A673 (cell line): Measurements from ENCODE around the gene MYO3A. TPM values are rescaled to one million over a fixed set of nuclear protein-coding genes. Genes with fewer than 3 reads are reported as not detected.

Source experiments
- Bru-seq: library from RNA; stranded (reverse); fragments of 400-500 nt; gene quantifications from one replicate; lab custom pipeline; 2021; lab: Mats Ljungman, UMichigan
- BruChase-seq, 2 experiments: library from RNA; stranded (reverse); fragments of 400-500 nt; gene quantifications; one replicate each; lab custom pipeline; 2021; lab: Mats Ljungman, UMichigan
- BruUV-seq: library from RNA; stranded (reverse); fragments of 400-500 nt; replicated peaks from 2 replicates; lab custom pipeline; 2021; lab: Mats Ljungman, UMichigan
- CTCF ChIA-PET: fragments of 300-600 bp; sonication (Branson Sonifier 250); formaldehyde crosslinking; loops from one replicate; lab custom pipeline; 2022; ENCODE audit warnings: antibody characterized with exemption; lab: Charles Lee
- POLR2A ChIA-PET: fragments of 300-600 bp; sonication (Branson Sonifier 250); formaldehyde crosslinking; loops from one replicate; lab custom pipeline; 2022; ENCODE audit warnings: antibody characterized with exemption; ENCODE audit not compliant: low non-redundant PET; lab: Charles Lee
- DNase-seq: peaks from one replicate; pipeline ENCODE4 v3.0.0-alpha.2; 2015; ENCODE audit warnings: low spot score
- H3K27ac ChIP-seq: fragments of 200-600 bp; sonication (generic); 2 replicates; pipeline ENCODE4 v1.5.1; 2016; ENCODE audit warnings: mixed run types, low read depth, mild to moderate bottlenecking, mixed read lengths, antibody characterized with exemption, low read length; ENCODE audit not compliant: poor library complexity, severe bottlenecking
- H3K27me3 ChIP-seq: fragments of 200-600 bp; sonication (generic); replicated peaks from 2 replicates; pipeline ENCODE4 v1.6.1; 2017; ENCODE audit warnings: mixed run types, low read depth, mild to moderate bottlenecking, mixed read lengths, antibody characterized with exemption, low read length; ENCODE audit not compliant: insufficient read depth, poor library complexity
- H3K36me3 ChIP-seq: fragments of 200-600 bp; sonication (generic); 2 replicates; pipeline ENCODE4 v1.6.1; 2016; ENCODE audit warnings: mixed run types, mild to moderate bottlenecking, mixed read lengths, antibody characterized with exemption, low read length; ENCODE audit not compliant: insufficient read depth, poor library complexity, severe bottlenecking
- H3K4me1 ChIP-seq: fragments of 200-600 bp; sonication (generic); 2 replicates; pipeline ENCODE4 v1.6.1; 2017; ENCODE audit warnings: mixed run types, mild to moderate bottlenecking, mixed read lengths, antibody characterized with exemption, low read length; ENCODE audit not compliant: insufficient read depth, poor library complexity, severe bottlenecking
- H3K4me3 ChIP-seq: fragments of 200-600 bp; sonication (generic); 2 replicates; pipeline ENCODE4 v1.5.1; 2016; ENCODE audit warnings: low read depth, mixed run types, mild to moderate bottlenecking, mixed read lengths, low read length; ENCODE audit not compliant: poor library complexity, severe bottlenecking
- H3K9me3 ChIP-seq: fragments of 200-600 bp; sonication (generic); 2 replicates; pipeline ENCODE4 v1.6.1; 2016; ENCODE audit warnings: mixed run types, low read depth, mild to moderate bottlenecking, mixed read lengths, antibody characterized with exemption, low read length; ENCODE audit not compliant: poor library complexity, severe bottlenecking
- CTCF ChIP-seq: fragments of 300-800, 200-600 bp; sonication (generic); conservative IDR thresholded peaks from 2 replicates; pipeline ENCODE4 v1.5.1; 2017; ENCODE audit warnings: low read depth, mild to moderate bottlenecking, antibody characterized with exemption, low read length, moderate library complexity, mixed read lengths
- EZH2 ChIP-seq: fragments of 200-600 bp; sonication (generic); IDR thresholded peaks from 2 replicates; pipeline ENCODE4 v1.6.1; 2017; ENCODE audit warnings: borderline replicate concordance, low read depth, mild to moderate bottlenecking, mixed read lengths, antibody characterized with exemption, low read length; ENCODE audit not compliant: poor library complexity, severe bottlenecking
- intact Hi-C: fragments of 100-400 bp; cut with micrococcal nuclease; formaldehyde crosslinking; loops from one replicate; pipeline ENCODE4 v1.10.0; 2022; ENCODE audit not compliant: unreplicated experiment
- long read RNA-seq: library from polyadenylated mRNA; stranded (forward); transcript quantifications from one replicate; pipeline ENCODE4 v2.0.0, GENCODE V29; 2022
- total RNA-seq: library from RNA; stranded (reverse); gene quantifications from 2 replicates; pipeline ENCODE4 v1.2.3, GENCODE V29; 2021

MYO3A gene
- total RNA-seq (0.39 and 0.88 TPM in 2 replicates), Bru-seq, nascent RNA (percentile 26 among the genes with signal in this experiment), BruChase-seq, experiment 1, labeled RNA remaining after a 2-hour chase (percentile 19 among the genes with signal in this experiment), BruChase-seq, experiment 2, labeled RNA remaining after a 6-hour chase (percentile 13 among the genes with signal in this experiment)
- long read RNA-seq: 0 reads

- peaks cover 67% of the 10 kb centered on the region for H3K27me3 ChIP-seq
- intact Hi-C loops: no loop called here
- no TSS peak for BruUV-seq
Measured at GRCh38 chr10:25933653-25934608, at the start of gene MYO3A. MYO3A (plus strand) TSS chr10:25934229; CDS start chr10:25952111, 17,882 bp downstream.

GRCh38 chr10:25888627-25889026 lies 45.4 kb upstream of the MYO3A start:
- POLR2A ChIA-PET: no interaction called here

More at GRCh38 chr10:25933653-25934608, at the start of gene MYO3A:
- ChIA-PET CTCF (interaction anchor here (0.6 to 0.7 kb wide), 2 partner anchors 176 to 370 kb away, joined by 4 to 5 read pairs; no protein-coding TSS in a partner anchor), POLR2A (no interaction called here)
- Histone ChIP-seq H3K36me3 (no peaks in the 10 kb centered on the region), H3K4me1 (no peaks in the 10 kb centered on the region), H3K4me3 (peak within 1 kb of the TSS; percentile 47), H3K27ac (no peak within 1 kb of the TSS), H3K9me3 (no peaks in the 10 kb centered on the region)
- no peak for DNase-seq
- TF ChIP-seq CTCF (no peak), EZH2 (peak; percentile 19)

More at GRCh38 chr10:25888627-25889026, 45.4 kb upstream of the MYO3A start:
- intact Hi-C loops: no loop called here
- Histone ChIP-seq H3K36me3 (no peaks in the 10 kb centered on the region), H3K27me3 (peaks cover 11% of the 10 kb centered on the region), H3K27ac (no peak overlapping the region), H3K4me3 (no peak overlapping the region), H3K9me3 (no peaks in the 10 kb centered on the region), H3K4me1 (no peaks in the 10 kb centered on the region)
- CTCF ChIA-PET: no interaction called here
- BruUV-seq: no TSS peak
- DNase-seq: no peak
- TF ChIP-seq CTCF (no peak), EZH2 (no peak)
